ENCODE data around the gene MAML3.

The MAML3 gene

DNA sequence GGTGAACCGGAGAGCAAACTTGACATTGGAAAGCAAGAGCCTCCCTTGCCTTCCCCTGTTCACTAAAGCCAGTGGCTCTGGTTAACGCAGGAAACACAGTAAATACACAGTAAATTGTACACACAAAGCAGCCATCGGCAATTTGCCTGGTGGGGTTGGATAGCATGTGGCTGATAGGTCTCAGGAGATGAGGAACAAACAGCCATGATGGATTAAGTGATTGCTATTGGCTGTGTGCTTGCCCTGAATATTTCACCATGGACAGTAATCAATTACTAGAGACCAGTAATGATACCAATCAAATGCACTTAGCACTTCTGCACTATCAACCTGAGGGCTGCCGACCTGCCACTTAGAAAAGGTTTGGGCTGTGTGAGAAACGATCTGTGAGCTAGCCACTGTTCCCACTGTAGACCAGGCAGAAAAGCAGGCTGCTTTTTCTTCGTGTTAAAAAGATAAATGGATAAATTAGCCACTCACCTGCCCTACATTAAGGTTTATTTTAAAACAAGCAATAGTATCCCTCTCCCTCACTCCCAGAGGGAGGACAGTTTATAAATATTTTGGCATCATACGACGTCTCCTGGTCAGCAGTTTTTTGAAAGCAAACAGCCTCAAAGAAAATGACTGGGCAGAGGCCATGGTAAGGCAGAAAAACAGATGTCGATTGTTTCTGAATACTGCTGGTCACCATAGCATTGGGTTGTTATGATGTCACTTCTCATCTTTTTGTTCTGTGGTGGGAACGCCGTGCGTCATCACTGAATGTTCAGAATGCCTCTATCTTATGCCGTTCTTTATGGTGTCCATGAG is 167.1 kb downstream of the MAML3 start:
- no peak for DNase-seq

DNA sequence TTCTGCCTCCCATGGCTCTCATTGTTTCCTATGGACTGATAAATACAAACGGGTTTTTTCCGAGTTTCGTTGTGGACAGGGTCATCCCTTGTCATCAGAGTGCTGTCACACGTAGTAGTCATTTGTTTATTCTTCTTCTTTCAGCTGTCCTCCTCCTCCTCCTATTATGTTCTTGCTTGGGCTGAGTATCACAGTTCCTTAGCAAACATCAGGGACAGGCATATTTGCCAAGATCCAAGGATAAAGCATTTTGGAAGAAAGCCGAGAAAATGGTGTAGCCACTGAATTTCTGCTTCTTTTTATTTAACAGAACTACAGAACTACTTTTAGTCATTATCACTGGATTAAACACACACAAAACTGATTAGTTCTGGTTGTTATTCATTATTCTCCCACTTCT is 167.9 kb downstream of the MAML3 start:
- DNase-seq: no peak

DNA sequence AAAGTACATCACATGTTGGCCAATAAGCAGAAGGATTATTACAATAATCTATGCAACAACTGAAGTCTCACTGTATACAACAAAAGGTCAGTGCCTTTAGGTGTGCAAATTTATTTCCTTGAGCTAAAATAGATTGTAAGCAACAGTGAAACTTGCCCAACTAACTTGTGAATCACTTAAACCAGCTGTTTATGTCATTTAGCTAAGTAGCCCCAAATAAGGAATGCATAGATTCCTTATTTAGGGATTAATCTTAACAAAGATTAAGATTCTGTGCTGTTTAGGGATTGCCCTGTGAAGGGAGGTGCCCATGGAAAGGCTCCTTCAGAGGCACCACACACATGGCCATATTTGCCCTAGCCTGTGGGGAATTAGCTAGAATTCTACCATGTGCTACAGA is 168.6 kb downstream of the MAML3 start:
- DNase-seq: no peak

DNA sequence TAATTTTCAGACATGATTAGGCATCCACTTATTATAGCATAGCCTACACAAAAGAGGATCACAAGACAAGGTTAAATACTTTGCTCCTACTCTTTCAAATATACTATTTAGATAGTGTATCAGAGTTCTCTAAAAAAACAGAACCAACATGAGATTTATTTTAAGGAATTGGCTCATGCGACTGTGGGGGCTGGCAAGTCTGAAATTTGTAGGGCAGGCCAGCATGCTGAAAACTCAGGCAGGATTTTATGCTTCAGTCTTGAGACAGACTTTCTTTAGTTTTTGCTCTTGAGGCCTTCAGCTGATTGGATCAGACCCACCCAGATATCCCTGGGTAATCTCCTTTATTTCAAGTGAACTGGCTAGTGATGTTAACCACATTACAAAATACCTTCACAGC is 169.5 kb downstream of the MAML3 start:
- no peak for DNase-seq

DNA sequence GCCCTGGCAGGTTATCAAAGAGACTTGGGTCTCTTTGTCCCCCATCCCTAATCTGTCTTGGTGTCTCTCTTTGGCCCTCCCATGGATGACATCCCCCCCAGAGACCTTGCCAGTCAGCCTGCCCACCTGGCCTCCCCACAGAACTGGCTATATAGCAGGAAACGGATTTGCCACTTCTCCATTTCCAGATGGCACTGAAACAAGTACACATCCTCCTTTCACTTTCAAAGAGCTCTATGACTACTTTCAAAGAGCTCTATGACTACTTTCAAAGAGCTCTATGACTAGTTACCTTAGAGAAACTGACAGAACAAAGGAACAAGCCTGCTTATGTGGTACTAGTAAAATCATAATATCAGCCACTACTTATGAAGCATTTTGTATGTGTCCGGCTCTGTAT is 175.3 kb downstream of the MAML3 start:
- DNase-seq: no peak

DNA sequence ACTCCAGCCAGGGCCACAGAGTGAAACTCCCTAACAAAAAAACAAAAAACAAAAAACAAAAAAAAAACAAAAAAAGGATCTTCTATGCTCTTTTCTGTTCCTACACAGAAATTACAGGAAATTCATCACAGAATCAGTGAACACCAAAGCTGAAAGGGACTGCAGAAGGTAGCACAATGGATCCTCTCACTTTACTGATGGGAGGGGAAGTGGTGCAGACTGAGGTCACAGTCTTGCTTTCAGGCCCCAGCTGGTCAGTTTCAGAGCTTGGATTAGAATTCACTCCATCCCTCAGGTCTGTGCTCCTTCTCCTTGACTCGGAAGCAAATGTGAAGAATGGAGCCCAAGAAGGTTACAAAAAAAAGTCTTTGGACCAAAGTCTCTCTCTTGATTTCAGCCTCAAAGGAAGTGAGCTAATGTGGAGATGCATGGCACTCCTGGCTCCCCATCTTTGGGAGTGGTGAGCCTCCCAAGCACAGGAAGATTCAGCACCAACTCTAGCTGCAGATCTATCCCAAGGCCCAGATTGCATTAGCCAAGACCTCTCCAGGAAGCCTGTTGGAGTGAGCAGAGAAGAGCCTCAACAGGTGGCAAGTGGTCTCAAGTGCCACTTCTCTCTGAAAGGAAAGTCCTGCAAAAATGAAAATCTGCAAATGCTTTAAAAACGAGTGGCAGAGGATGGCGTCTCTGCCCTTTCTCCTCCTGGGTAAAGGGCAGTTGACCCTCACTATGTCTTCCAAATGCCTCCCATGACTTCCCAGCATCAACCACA is 176.0 kb downstream of the MAML3 start:
- no peak for DNase-seq

DNA sequence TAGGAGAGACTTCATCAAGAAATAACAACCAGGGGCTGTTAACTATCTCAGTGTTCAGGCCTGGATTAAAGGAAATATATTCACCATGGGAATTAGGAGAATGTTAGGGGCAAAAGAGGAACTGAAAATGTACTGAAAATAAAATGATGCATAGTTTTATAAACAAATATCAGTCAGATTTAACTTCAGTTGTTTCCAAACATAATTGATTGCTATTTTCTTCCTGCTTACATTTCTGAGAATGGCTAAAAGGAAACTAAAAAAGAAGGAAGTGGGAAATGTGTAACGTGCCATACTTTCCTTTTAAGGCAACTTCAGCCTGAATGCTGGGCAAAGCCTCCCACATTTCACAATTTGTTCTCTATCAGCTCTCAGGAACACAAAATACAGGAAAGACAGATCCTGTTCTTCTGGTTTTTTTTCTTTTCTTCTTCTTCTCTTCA is 178.1 kb downstream of the MAML3 start:
- no peak for DNase-seq

DNA sequence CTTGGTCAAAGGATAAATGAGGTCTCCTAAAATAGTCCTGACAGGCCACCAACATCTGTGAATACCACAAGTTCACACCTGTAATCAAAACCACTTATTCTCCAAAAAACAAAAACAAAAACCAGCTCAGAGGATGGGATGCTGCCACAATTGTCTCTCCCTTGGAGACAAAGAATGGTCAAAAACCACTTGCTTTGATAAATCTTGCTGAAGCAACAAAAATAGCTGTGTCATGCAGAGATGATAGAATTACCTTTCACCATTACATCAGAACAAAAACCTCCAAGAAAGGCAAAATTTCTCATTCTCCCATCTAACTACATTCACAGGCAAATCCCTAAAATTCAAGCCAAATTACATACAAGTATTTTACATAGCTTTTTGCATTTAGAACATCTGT is 180.4 kb downstream of the MAML3 start:
- no peak for DNase-seq

DNA sequence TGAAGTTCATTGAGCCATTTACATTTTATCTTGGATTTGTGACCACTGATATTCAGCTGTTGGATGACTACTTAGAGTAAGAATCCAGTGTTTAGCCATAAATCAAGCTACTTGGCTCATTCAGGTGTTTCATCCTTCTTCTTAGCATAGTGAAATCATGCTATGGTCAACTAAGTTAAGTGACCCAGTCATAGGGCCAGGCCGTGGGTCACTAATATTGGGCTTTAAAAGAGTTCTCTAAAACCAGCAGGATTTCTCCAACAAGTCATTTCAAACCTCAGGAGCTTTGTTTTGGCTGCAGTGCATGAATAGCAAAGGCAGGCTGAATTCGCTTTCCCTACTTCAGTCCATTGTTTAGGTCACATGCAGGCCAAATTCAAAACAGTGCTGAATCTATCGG is 181.0 kb downstream of the MAML3 start:
- no peak for DNase-seq

DNA sequence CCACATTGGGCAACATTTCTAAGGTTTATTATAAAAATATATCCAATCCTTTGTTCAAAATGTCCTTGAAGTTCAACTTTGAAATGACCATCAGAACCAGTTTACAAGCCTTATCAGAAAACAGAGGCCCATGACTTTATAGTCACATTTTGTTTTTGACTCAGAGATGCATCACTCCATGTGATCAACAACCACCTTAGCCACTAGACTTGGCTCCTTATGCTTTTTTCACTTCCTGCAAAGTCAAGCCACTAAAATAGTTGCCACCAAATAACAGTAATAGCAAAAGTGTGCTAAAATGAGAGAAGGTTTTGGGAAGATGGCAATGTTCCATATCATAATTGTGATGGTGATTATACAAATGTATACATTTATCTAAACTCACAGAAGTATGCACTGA is 181.7 kb downstream of the MAML3 start:
- DNase-seq: no peak

DNA sequence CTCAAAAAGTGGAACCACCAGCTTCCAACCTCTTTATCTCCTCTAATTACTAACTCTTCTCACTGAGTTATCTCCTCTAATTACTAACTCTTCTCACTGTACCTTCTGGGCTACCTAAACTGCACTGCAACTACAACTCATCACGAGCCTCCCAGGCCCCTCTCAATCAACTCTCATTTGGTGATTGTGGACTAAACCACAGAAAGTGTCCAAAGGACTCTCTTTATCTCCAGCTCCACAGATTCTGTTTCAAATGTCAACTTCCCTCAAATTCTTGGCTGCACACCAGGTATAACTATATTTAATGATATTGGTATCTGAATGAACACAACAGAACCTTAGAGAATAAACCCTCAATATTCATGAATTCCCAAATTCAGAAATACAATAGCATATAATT is 182.9 kb downstream of the MAML3 start:
- DNase-seq: no peak

DNA sequence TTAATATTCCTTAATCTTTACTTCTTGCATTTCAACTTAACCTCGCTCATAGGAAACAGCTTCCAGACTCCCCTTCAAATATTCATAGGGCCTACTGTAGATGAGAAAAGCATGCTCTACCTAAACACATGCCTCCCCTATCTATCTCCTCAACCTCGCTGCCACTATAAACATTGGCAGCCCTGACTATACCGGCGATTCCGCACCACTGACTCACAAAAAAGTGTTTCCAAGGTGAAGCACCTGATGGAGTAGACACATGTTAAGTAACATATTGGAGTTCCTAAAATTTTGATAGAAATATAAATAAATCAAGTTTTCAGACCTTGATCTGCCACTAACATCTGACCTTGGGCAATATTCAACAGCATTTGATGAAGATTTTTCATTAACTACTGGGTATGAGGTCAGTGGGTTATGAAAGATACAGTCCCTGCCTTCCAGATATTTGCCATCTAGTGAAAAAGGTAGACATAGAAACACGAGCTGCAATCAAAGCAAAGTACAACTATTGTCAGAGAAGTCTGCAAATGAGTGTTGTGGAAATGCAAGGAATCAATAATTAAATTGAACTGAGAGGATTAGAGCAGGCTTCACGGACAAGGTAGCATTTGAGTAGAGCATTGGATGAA is 184.2 kb downstream of the MAML3 start:
- no peak for DNase-seq

DNA sequence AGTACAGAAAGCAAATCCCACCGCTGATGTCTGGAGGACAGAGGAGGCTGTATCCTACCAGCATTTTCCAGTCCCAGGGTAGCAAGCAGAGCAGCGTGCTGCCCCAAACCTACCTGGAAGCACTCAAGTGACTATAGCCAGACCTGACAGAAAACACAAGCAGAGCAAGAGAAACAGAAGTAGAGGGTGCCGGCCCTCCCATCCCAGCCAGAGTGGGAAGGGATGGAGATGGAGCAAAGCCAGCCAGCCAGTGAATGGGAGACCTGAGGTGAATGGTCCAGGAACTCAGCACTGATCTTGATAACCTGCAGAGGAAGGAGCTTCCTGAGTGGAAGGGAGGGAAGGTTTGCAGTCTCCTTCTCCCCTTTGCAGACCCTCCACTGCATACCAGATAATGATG is 185.2 kb downstream of the MAML3 start:
- no peak for DNase-seq

DNA sequence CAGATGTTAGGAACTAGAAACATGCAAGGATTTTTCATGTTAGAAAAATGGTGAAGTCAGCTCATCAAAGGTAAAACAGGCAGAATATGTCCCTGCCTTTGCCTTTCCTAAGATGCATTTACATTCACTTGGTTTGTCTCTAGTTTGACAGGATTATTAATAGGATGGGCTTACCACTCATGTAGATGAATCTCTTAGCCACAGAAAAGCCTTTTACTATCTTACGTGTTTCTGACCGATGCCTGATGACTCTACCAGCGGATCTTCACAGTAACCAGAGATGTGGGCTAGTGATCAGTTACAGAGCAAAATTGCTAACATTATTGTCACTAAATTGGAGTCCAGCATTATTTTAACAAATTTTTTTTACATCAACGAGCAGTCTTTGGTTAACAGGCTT is 187.6 kb downstream of the MAML3 start:
- DNase-seq: no peak

DNA sequence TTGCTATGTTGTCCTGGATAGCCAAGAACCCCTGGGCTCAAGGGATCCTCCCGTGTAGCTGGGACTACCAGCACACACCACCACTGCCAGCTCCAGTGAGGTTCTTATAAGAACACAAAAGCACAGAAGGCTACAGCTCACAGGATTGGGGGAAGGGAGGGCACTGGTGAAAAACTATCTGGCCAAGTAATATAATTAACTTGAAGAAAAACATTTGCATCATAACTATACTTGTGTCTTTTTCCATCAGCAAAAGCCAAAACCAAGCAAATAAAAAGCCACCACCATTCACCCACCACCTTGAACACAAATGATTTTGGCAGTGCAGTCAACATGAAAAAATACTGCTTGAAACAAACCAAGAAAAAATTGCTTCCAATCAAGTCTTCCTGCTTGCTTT is 188.2 kb downstream of the MAML3 start:
- DNase-seq: no peak

DNA sequence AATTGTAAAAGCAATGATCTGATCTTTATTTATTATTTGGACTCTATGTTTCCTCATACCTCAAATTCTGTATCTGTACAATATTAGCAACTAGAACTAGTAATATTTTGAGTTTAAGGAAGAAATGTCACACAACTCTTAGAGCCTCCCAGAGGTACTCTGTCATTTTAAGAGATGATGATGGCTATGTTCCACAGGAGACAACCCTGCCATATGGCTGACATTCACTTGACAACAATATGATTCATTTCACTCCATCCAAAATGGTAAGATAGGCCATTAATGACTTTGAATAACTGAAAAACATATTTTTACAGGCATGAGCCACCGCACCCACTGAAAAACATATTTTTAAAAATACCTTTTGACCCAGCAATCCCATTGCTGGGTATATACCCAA is 190.3 kb downstream of the MAML3 start:
- no peak for DNase-seq

DNA sequence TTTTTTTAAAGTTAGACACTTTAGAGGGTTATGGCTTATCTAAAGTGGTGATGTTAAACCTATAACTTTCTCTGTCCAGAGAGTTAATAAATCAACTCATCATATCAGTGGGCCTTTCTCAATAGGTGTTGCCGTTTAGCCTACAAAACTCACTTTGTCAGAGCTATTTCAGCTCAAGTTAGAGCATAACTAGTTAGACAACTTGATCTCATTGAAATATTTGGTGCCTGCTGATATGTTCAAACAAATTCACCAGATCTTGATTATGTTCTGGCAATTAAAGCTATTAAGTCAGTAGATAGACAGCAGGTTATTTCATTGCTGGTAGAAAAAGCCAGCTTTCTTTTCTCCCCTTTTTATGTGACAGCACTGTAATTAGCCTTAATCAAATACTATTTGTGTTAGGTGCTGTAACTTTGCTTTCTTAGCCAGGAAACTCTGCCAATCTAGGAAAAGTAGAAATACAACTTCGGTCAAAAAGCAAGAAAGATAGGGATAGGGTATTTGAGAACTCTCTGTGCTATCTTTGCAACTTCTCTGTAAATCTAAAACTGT is 191.8 kb downstream of the MAML3 start:
- no peak for DNase-seq

DNA sequence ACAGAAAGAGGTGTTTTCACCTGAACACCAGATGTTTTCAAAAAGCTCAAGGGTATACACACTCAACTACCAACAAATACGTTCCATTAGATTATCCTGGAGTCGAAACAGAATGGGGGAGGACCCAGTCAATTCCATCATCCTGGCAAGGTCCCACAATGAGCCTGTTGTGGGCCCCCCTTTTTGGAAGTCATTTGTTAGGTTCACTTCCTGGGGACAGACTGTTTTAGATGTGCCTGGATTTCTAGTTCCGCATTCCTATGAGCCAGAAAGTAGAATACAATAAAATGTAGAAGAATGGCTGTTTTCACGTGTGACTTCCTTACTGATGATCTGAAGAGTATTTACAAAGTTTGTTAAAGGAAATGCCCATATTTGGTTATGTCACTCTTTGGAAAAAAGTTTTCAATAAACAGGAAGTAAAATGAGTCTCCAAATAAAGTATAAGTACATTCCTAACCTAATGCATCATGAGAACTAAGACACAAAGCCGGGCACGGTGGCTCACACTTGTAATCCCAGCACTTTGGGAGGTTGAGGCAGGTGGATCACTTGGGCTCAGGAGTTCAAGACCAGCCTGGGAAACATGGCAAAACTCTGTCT is 192.5 kb downstream of the MAML3 start:
- no peak for DNase-seq

DNA sequence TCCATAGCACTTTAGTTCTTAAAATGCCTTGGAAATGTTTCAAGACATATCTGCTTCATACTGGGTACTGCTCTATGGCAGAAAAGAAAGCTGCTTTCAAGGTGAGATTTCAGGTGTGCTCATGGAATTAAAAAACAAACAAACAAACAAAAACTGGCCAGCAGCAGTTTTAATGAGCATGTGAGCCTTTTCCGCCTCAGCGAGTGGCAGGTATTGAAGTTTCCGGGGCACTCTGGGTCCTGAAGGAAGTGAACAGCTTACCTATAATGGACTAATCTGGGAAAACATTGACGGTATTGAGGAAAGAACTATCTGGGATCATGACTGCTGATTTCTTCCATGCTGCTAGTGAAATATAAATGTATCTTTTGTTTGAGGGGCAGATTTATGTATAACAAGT is 194.6 kb downstream of the MAML3 start:
- DNase-seq: no peak

DNA sequence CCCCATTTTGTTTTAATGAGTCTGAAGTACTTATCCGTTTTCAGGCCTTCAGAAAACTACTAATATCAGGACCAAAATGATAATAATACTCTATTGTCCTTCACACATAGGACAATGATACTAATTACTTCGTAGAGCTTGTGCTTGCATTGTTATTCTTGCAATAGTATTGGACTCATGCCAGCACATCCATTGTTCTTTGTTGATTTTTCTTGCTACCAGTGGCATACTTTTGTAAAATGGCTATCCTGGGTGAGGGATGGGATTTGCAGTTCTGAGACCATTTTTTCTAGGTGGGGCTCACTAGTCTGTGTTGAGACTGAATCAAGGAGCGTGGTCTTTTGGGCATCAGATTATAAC is 195.3 kb downstream of the MAML3 start:
- no peak for DNase-seq

DNA sequence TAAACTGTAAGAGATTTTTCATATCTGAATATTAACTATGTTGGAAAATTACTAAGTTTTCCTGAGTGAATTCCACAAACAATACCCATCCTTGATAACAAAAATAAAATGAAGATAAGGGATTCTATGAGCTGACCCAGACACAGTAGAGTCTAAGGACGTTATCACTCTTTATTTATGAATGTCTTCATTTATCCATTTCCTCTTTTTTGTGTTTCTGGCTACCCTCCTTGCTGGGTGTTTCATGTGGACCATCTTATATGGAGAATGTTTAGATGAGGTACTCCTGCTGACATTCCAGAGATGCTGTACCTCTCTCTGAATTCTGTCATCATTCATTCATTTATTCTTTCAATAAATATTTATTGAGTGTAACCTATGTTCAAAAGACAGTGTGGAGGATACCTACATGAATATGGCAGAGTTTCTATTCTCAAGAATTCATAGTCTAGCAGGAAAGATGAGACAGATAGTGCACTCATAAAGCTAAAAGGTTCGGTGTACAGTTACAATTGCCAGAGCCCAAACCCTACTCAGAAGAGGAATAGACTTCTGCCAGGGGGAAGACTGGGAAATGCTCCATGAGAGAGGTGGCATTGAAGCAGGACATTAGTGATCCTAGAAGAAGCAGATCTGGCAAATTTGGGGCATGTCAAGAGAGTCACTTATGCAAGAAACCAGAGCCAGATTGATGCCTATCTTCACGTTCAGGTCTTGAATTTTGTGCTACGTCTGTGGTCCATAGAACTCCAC is 195.8 kb downstream of the MAML3 start:
- DNase-seq: no peak

DNA sequence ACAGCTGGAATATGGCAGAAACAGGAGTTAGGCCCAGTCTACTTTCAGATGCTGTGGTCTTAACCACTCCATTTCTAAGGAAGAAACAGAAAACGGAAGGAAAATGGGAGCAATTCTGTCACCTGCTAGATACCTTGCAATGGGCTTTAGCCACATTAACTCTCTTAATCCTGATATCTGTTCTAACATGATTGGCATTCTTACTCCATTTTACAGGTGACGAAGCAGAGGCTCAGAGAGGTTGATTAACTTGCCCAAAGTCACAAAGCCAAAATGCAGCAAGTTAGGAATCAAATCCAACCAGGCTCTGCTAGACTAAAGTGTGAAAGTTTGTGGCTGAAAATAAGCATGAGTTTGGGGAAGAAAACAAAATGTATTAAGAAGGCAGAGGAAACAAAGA is 196.9 kb downstream of the MAML3 start:
- DNase-seq: no peak

Measured in activated CD8-positive, alpha-beta memory T cell treated with anti-CD3 and anti-CD28 coated beads for 24 hours (primary cell).